ENCODE data around the gene POLR1E.

POLR1E gene

GRCh38 chr9:37485389-37486255 is at the start of gene POLR1E:
Gene POLR1E (plus strand): TSS chr9:37485948. CDS start chr9:37486048, 100 bp downstream.
- H3K4me1 ChIP-seq (ENCODE audit: control insufficient read depth, insufficient read depth, low read length) = peaks cover 31% of the 10 kb centered on the region
- peaks cover 30% of the 10 kb centered on the region for H3K36me3 ChIP-seq (ENCODE audit: control insufficient read depth, insufficient read depth, low read length, severe bottlenecking)
- H3K9ac ChIP-seq (ENCODE audit: low read length) = peak within 1 kb of the TSS; percentile 93
- H3K27me3 ChIP-seq (replicated peaks; ENCODE audit: control insufficient read depth, insufficient read depth, low read length) = no peaks in the 10 kb centered on the region
- H3K9me3 ChIP-seq (ENCODE audit: control insufficient read depth, low read length) = no peaks in the 10 kb centered on the region
- peak; percentile 96 for DNase-seq (ENCODE audit: low read depth)
- peak within 1 kb of the TSS; percentile 95 for H3K4me3 ChIP-seq (ENCODE audit: low read length)

GRCh38 chr9:37436540-37436939 is 49.2 kb upstream of the POLR1E start:
- H3K27me3 ChIP-seq (replicated peaks; ENCODE audit: control insufficient read depth, insufficient read depth, low read length) = no peaks in the 10 kb centered on the region
- no peak overlapping the region for H3K4me3 ChIP-seq (ENCODE audit: low read length)
- H3K4me1 ChIP-seq (ENCODE audit: control insufficient read depth, insufficient read depth, low read length) = peaks cover 31% of the 10 kb centered on the region
- peaks cover 87% of the 10 kb centered on the region for H3K36me3 ChIP-seq (ENCODE audit: control insufficient read depth, insufficient read depth, low read length, severe bottlenecking)
- H3K9me3 ChIP-seq (ENCODE audit: control insufficient read depth, low read length) = no peaks in the 10 kb centered on the region
- no peak overlapping the region for H3K9ac ChIP-seq (ENCODE audit: low read length)
- no peak for DNase-seq (ENCODE audit: low read depth)

- Histone ChIP-seq H3K36me3 (ENCODE audit: control insufficient read depth, insufficient read depth, low read length, severe bottlenecking) (peaks cover 87% of the 10 kb centered on the region), H3K4me1 (ENCODE audit: control insufficient read depth, insufficient read depth, low read length) (peaks cover 27% of the 10 kb centered on the region), H3K9me3 (ENCODE audit: control insufficient read depth, low read length) (no peaks in the 10 kb centered on the region), H3K4me3 (ENCODE audit: low read length) (no peak overlapping the region), H3K9ac (ENCODE audit: low read length) (no peak overlapping the region), H3K27me3 (replicated peaks; ENCODE audit: control insufficient read depth, insufficient read depth, low read length) (no peaks in the 10 kb centered on the region)
- no peak for DNase-seq (ENCODE audit: low read depth)
Observed at GRCh38 chr9:37437010-37437409, 48.7 kb upstream of the POLR1E start.

DNA sequence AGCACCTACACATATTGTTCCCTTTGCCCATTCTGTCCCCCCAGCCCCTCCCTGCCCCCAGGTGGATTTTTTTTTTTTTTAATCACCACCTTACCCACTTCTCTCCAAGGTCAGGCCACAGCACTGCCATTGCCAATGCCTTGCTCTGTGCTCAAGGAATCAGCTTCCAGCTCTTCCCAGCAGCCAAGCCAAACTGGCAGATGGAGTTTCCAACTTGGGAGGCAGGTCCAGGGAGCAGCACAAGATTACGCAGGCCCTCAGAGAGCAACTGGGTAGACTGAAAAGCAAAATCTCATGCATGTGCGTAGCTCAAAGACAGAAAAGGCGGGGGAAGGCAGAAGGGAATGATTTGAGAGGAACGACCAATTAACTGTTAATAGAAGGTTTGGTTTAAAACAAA is 48.1 kb upstream of the POLR1E start:
- Histone ChIP-seq H3K9me3 (ENCODE audit: control insufficient read depth, low read length) (no peaks in the 10 kb centered on the region), H3K27me3 (replicated peaks; ENCODE audit: control insufficient read depth, insufficient read depth, low read length) (no peaks in the 10 kb centered on the region)

GRCh38 chr9:37438359-37438758 is 47.4 kb upstream of the POLR1E start:
- Histone ChIP-seq H3K36me3 (ENCODE audit: control insufficient read depth, insufficient read depth, low read length, severe bottlenecking) (peaks cover 94% of the 10 kb centered on the region), H3K27me3 (replicated peaks; ENCODE audit: control insufficient read depth, insufficient read depth, low read length) (no peaks in the 10 kb centered on the region), H3K9ac (ENCODE audit: low read length) (no peak overlapping the region), H3K4me1 (ENCODE audit: control insufficient read depth, insufficient read depth, low read length) (peaks cover 16% of the 10 kb centered on the region), H3K4me3 (ENCODE audit: low read length) (no peak overlapping the region), H3K9me3 (ENCODE audit: control insufficient read depth, low read length) (no peaks in the 10 kb centered on the region)
- DNase-seq (ENCODE audit: low read depth) = no peak

More for the DNA sequence above, 48.1 kb upstream of the POLR1E start:
- DNase-seq (ENCODE audit: low read depth) = no peak
- no peak overlapping the region for H3K9ac ChIP-seq (ENCODE audit: low read length)
- peaks cover 22% of the 10 kb centered on the region for H3K4me1 ChIP-seq (ENCODE audit: control insufficient read depth, insufficient read depth, low read length)
- H3K36me3 ChIP-seq (ENCODE audit: control insufficient read depth, insufficient read depth, low read length, severe bottlenecking) = peaks cover 92% of the 10 kb centered on the region
- H3K4me3 ChIP-seq (ENCODE audit: low read length) = no peak overlapping the region

- Histone ChIP-seq H3K9ac (ENCODE audit: low read length) (no peak overlapping the region), H3K4me1 (ENCODE audit: control insufficient read depth, insufficient read depth, low read length) (no peaks in the 10 kb centered on the region), H3K36me3 (ENCODE audit: control insufficient read depth, insufficient read depth, low read length, severe bottlenecking) (peaks cover 69% of the 10 kb centered on the region), H3K4me3 (ENCODE audit: low read length) (no peak overlapping the region), H3K27me3 (replicated peaks; ENCODE audit: control insufficient read depth, insufficient read depth, low read length) (no peaks in the 10 kb centered on the region), H3K9me3 (ENCODE audit: control insufficient read depth, low read length) (no peaks in the 10 kb centered on the region)
- no peak for DNase-seq (ENCODE audit: low read depth)
Observed at GRCh38 chr9:37441776-37442370, 43.9 kb upstream of the POLR1E start.

GRCh38 chr9:37442556-37442955 is 43.2 kb upstream of the POLR1E start:
- no peak for DNase-seq (ENCODE audit: low read depth)
- Histone ChIP-seq H3K4me1 (ENCODE audit: control insufficient read depth, insufficient read depth, low read length) (no peaks in the 10 kb centered on the region), H3K36me3 (ENCODE audit: control insufficient read depth, insufficient read depth, low read length, severe bottlenecking) (peaks cover 62% of the 10 kb centered on the region), H3K4me3 (ENCODE audit: low read length) (no peak overlapping the region), H3K9ac (ENCODE audit: low read length) (no peak overlapping the region), H3K9me3 (ENCODE audit: control insufficient read depth, low read length) (no peaks in the 10 kb centered on the region), H3K27me3 (replicated peaks; ENCODE audit: control insufficient read depth, insufficient read depth, low read length) (no peaks in the 10 kb centered on the region)

DNA sequence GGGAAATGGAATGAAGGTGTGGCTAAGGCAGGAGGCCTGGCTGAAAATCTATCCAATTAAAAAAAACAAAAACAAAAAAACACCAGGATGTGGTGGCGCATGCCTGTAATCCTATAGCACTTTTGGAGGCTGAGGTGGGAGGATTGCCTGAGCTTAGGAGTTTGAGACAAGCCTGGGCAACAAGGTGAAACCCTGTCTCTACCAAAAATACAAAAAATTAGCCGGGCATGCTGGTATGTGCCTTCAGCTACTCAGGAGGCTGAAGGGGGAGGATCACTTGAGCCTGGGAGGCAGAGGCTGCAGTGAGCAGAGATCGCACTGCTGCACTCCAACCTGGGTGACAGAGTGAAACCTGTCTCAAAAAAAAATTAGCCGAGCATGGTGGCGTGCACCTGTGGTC is 42.2 kb upstream of the POLR1E start:
- H3K27me3 ChIP-seq (replicated peaks; ENCODE audit: control insufficient read depth, insufficient read depth, low read length) = no peaks in the 10 kb centered on the region
- H3K4me3 ChIP-seq (ENCODE audit: low read length) = no peak overlapping the region
- no peaks in the 10 kb centered on the region for H3K9me3 ChIP-seq (ENCODE audit: control insufficient read depth, low read length)
- H3K9ac ChIP-seq (ENCODE audit: low read length) = no peak overlapping the region
- H3K36me3 ChIP-seq (ENCODE audit: control insufficient read depth, insufficient read depth, low read length, severe bottlenecking) = peaks cover 52% of the 10 kb centered on the region
- H3K4me1 ChIP-seq (ENCODE audit: control insufficient read depth, insufficient read depth, low read length) = no peaks in the 10 kb centered on the region
- no peak for DNase-seq (ENCODE audit: low read depth)

- H3K36me3 ChIP-seq (ENCODE audit: control insufficient read depth, insufficient read depth, low read length, severe bottlenecking) = peaks cover 45% of the 10 kb centered on the region
- H3K9me3 ChIP-seq (ENCODE audit: control insufficient read depth, low read length) = no peaks in the 10 kb centered on the region
- no peak overlapping the region for H3K4me3 ChIP-seq (ENCODE audit: low read length)
- DNase-seq (ENCODE audit: low read depth) = no peak
- H3K27me3 ChIP-seq (replicated peaks; ENCODE audit: control insufficient read depth, insufficient read depth, low read length) = no peaks in the 10 kb centered on the region
- H3K9ac ChIP-seq (ENCODE audit: low read length) = no peak overlapping the region
- peaks cover under 1% of the 10 kb centered on the region for H3K4me1 ChIP-seq (ENCODE audit: control insufficient read depth, insufficient read depth, low read length)
Observed at GRCh38 chr9:37444890-37445289, 40.9 kb upstream of the POLR1E start.

GRCh38 chr9:37445832-37446231 is 39.9 kb upstream of the POLR1E start:
- Histone ChIP-seq H3K9ac (ENCODE audit: low read length) (no peak overlapping the region), H3K27me3 (replicated peaks; ENCODE audit: control insufficient read depth, insufficient read depth, low read length) (no peaks in the 10 kb centered on the region), H3K9me3 (ENCODE audit: control insufficient read depth, low read length) (no peaks in the 10 kb centered on the region), H3K4me1 (ENCODE audit: control insufficient read depth, insufficient read depth, low read length) (peaks cover 4% of the 10 kb centered on the region), H3K4me3 (ENCODE audit: low read length) (no peak overlapping the region), H3K36me3 (ENCODE audit: control insufficient read depth, insufficient read depth, low read length, severe bottlenecking) (peaks cover 41% of the 10 kb centered on the region)
- DNase-seq (ENCODE audit: low read depth) = no peak

- Histone ChIP-seq H3K9me3 (ENCODE audit: control insufficient read depth, low read length) (no peaks in the 10 kb centered on the region), H3K4me3 (ENCODE audit: low read length) (no peak overlapping the region), H3K27me3 (replicated peaks; ENCODE audit: control insufficient read depth, insufficient read depth, low read length) (no peaks in the 10 kb centered on the region), H3K9ac (ENCODE audit: low read length) (no peak overlapping the region), H3K4me1 (ENCODE audit: control insufficient read depth, insufficient read depth, low read length) (peaks cover 4% of the 10 kb centered on the region), H3K36me3 (ENCODE audit: control insufficient read depth, insufficient read depth, low read length, severe bottlenecking) (peaks cover 35% of the 10 kb centered on the region)
- DNase-seq (ENCODE audit: low read depth) = peak; percentile 15
Observed at GRCh38 chr9:37446401-37446800, 39.3 kb upstream of the POLR1E start.
